ENCODE results near the gene PNPLA8.

PNPLA8 gene

DNA sequence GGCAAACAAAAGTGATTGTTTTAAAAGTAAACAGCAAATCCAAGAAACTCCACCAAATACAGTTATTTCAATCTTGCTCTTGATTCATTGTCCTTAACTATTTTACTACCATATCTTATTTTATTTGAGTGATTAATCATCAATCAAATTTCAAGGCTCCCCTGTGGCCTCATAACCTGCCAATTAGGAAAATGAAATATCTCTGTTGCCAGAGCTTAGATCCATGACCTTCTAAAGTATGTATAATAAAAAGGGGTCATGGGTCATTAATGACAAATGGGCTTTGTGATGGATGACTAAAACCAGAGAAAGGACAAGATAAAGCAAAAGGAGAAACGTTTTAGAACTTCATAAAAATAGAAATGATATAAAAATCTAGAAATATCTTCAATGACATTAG lies 98.2 kb downstream of the PNPLA8 start:
- TF ChIP-seq, protein P1, sequence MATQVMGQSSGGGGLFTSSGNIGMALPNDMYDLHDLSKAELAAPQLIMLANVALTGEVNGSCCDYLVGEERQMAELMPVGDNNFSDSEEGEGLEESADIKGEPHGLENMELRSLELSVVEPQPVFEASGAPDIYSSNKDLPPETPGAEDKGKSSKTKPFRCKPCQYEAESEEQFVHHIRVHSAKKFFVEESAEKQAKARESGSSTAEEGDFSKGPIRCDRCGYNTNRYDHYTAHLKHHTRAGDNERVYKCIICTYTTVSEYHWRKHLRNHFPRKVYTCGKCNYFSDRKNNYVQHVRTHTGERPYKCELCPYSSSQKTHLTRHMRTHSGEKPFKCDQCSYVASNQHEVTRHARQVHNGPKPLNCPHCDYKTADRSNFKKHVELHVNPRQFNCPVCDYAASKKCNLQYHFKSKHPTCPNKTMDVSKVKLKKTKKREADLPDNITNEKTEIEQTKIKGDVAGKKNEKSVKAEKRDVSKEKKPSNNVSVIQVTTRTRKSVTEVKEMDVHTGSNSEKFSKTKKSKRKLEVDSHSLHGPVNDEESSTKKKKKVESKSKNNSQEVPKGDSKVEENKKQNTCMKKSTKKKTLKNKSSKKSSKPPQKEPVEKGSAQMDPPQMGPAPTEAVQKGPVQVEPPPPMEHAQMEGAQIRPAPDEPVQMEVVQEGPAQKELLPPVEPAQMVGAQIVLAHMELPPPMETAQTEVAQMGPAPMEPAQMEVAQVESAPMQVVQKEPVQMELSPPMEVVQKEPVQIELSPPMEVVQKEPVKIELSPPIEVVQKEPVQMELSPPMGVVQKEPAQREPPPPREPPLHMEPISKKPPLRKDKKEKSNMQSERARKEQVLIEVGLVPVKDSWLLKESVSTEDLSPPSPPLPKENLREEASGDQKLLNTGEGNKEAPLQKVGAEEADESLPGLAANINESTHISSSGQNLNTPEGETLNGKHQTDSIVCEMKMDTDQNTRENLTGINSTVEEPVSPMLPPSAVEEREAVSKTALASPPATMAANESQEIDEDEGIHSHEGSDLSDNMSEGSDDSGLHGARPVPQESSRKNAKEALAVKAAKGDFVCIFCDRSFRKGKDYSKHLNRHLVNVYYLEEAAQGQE (IDR thresholded peaks at IDR 0.05; ENCODE audit: insufficient replicate concordance, low read depth) = no peak
- TF ChIP-seq, protein P2, sequence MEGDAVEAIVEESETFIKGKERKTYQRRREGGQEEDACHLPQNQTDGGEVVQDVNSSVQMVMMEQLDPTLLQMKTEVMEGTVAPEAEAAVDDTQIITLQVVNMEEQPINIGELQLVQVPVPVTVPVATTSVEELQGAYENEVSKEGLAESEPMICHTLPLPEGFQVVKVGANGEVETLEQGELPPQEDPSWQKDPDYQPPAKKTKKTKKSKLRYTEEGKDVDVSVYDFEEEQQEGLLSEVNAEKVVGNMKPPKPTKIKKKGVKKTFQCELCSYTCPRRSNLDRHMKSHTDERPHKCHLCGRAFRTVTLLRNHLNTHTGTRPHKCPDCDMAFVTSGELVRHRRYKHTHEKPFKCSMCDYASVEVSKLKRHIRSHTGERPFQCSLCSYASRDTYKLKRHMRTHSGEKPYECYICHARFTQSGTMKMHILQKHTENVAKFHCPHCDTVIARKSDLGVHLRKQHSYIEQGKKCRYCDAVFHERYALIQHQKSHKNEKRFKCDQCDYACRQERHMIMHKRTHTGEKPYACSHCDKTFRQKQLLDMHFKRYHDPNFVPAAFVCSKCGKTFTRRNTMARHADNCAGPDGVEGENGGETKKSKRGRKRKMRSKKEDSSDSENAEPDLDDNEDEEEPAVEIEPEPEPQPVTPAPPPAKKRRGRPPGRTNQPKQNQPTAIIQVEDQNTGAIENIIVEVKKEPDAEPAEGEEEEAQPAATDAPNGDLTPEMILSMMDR (IDR thresholded peaks at IDR 0.05; ENCODE audit: insufficient read depth, low read length) = no peak
- no peak for TF ChIP-seq POLR2AphosphoS5 (IDR thresholded peaks at IDR 0.05; ENCODE audit: low read depth)
- no peak for TF ChIP-seq GABPA (IDR thresholded peaks at IDR 0.05; ENCODE audit: low read depth)
- TF ChIP-seq SPI1 (IDR thresholded peaks at IDR 0.05; ENCODE audit: borderline replicate concordance, low read depth) = no peak
- Histone ChIP-seq H3K4me3 (replicated peaks; ENCODE audit: insufficient read depth, low read length) (no peak overlapping the region), H3K27me3 (ENCODE audit: insufficient read depth, poor library complexity, severe bottlenecking) (no peaks in the 10 kb centered on the region), H3K27ac (replicated peaks) (no peak overlapping the region)
- DNase-seq (ENCODE audit: low read depth in 1 of 2, low spot score in 1 of 2) = no peak

DNA sequence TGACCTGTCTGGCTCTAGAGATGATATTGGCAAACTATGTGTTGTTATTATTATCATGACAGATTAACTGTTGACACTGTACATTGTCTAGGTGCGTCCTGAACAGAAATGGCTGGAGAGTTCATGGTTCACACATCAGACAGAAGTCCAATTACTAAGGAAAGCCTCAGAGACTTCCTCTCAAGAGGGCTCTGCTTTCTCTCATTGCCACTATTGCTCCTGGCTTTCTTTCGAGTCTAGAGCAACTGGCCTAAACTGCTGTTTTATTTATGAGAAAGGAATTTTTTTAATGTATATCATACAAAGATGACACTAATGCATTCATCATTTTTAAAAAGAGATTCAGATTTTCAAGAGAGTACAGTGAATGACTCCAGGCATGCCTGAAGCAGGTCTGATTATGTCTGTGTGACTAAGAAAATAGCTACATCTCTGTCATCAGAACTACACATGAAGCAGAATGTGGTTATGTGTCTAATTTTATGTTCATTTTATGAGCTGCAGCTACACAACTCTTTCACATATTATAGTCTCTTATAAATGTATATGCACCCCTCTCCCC lies 100.1 kb downstream of the PNPLA8 start:
- H3K27ac ChIP-seq (replicated peaks) = no peak overlapping the region
- no peak for DNase-seq (ENCODE audit: low read depth in 1 of 2, low spot score in 1 of 2)
- TF ChIP-seq POLR2AphosphoS5 (IDR thresholded peaks at IDR 0.05; ENCODE audit: low read depth) (no peak), SPI1 (IDR thresholded peaks at IDR 0.05; ENCODE audit: borderline replicate concordance, low read depth) (no peak), GABPA (IDR thresholded peaks at IDR 0.05; ENCODE audit: low read depth) (no peak)
- TF ChIP-seq, protein P1 (IDR thresholded peaks at IDR 0.05; ENCODE audit: insufficient replicate concordance, low read depth) = no peak
- TF ChIP-seq, protein P2 (IDR thresholded peaks at IDR 0.05; ENCODE audit: insufficient read depth, low read length) = no peak
- H3K27me3 ChIP-seq (ENCODE audit: insufficient read depth, poor library complexity, severe bottlenecking) = no peaks in the 10 kb centered on the region
- H3K4me3 ChIP-seq (replicated peaks; ENCODE audit: insufficient read depth, low read length) = no peak overlapping the region

DNA sequence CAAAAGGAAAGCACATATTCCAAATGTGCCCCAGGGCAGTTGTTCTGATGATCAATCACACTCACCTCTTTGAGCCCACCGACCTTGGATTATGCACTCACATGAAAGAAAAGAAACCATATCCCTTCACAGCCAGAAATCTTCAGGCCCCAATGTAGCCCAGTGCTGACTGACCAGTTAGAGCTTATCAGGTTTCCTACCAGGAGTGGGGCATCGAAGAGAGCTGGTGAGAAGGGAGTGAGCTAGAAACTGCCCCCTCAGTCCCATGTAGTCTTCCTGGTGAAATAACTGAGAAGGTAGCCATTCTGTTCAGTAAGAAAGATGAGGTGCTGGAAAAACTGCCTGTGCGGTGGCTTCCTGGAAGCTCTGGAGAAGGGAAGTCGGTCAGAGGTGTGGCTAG lies 101.9 kb downstream of the PNPLA8 start:
- Histone ChIP-seq H3K27ac (replicated peaks) (no peak overlapping the region), H3K27me3 (ENCODE audit: insufficient read depth, poor library complexity, severe bottlenecking) (no peaks in the 10 kb centered on the region), H3K4me3 (replicated peaks; ENCODE audit: insufficient read depth, low read length) (no peak overlapping the region)
- TF ChIP-seq, protein P1 (IDR thresholded peaks at IDR 0.05; ENCODE audit: insufficient replicate concordance, low read depth) = no peak
- no peak for TF ChIP-seq SPI1 (IDR thresholded peaks at IDR 0.05; ENCODE audit: borderline replicate concordance, low read depth)
- TF ChIP-seq, protein P2 (IDR thresholded peaks at IDR 0.05; ENCODE audit: insufficient read depth, low read length) = no peak
- TF ChIP-seq GABPA (IDR thresholded peaks at IDR 0.05; ENCODE audit: low read depth) = no peak
- TF ChIP-seq POLR2AphosphoS5 (IDR thresholded peaks at IDR 0.05; ENCODE audit: low read depth) = no peak
- DNase-seq (ENCODE audit: low read depth in 1 of 2, low spot score in 1 of 2) = no peak
